Vagina (tissue), 2 donors: ENCODE measurements around the gene MCM5. TPM values are rescaled to one million over a fixed set of nuclear protein-coding genes. Genes with fewer than 3 reads are reported as not detected.

Experiments
- DNase-seq, 2 donors: peaks; one replicate each; pipeline ENCODE4 v3.0.0-alpha.2; 2017; ENCODE audit errors: extremely low spot score in 2 of 2
- H3K27ac ChIP-seq: fragments of 200-600 bp; sonication (generic); one replicate; pipeline ENCODE4 v1.5.1; 2019
- H3K27me3 ChIP-seq: fragments of 200-600 bp; sonication (generic); one replicate; pipeline ENCODE4 v1.5.1; 2019
- H3K36me3 ChIP-seq, 2 donors: fragments of 200-600 bp; sonication (generic); one replicate each; pipeline ENCODE4 v1.5.1; 2017 to 2019
- H3K4me1 ChIP-seq: fragments of 200-600 bp; sonication (generic); one replicate; pipeline ENCODE4 v1.5.1; 2019
- H3K4me3 ChIP-seq, 2 donors: fragments of 200-600 bp; sonication (generic); 1 replicate in 1 of 2; 2 replicates in 1 of 2; pipeline ENCODE4 v1.5.1; 2016 to 2019
- H3K9me3 ChIP-seq: fragments of 200-600 bp; sonication (generic); one replicate; pipeline ENCODE4 v1.5.1; 2019
- POLR2A ChIP-seq, 2 donors: fragments of 450-650 bp; IDR thresholded peaks; one replicate each; pipeline ENCODE4 v1.6.1; 2017; ENCODE audit warnings: antibody characterized with exemption in 2 of 2, mild to moderate bottlenecking in 2 of 2, moderate library complexity in 2 of 2
- POLR2AphosphoS5 ChIP-seq, 2 donors: sonication (generic); formaldehyde crosslinking; IDR thresholded peaks; one replicate each; pipeline ENCODE4 v1.9.0; 2017; ENCODE audit warnings: antibody characterized with exemption in 2 of 2, mild to moderate bottlenecking in 2 of 2, low read depth in 1 of 2; ENCODE audit not compliant: insufficient read depth in 1 of 2
- intact Hi-C: fragments of 100-400 bp; cut with DNase I; formaldehyde crosslinking; loops from one replicate; pipeline ENCODE4 v1.15.1; 2023
- total RNA-seq: library from RNA; depleted of rRNA; stranded (reverse); fragments of >200 nt; gene quantifications from one replicate; pipeline ENCODE4 v1.2.3, GENCODE V29; 2016
- TF ChIP-seq, protein P1 (sequence below), 3 experiments: fragments of 450-650 bp in 2 of 3; fragments of 200-600 bp in 1 of 3; sonication (generic) in 1 of 3; IDR thresholded peaks; one replicate each; pipeline ENCODE4 v1.5.1; 2017 to 2019; ENCODE audit warnings: antibody characterized with exemption in 3 of 3, mild to moderate bottlenecking in 2 of 3, moderate library complexity in 2 of 3

The MCM5 gene
- total RNA-seq, 1 donor from 2014 or later: 17.9 TPM

DNA sequence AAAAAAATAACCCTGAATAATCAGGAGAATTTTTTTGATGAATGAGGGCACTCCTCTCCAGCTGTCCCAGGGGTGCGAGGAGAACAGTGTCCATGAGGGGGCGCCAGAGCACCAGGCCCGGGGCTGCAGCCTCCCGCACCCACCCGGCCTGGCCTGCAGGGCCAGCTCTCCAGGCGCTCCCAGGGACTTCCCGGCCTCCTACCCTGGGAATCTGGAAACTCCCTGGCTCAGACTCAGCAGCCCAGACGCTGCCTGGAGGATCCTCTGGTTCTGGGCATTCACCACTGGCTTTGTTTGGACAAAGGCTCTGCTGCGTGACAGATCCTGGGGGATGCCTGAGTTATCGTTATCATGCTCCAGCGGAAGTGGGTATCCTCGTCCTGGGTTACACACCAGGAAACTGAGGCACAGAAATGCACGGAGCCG is 31.0 kb downstream of the MCM5 start:
- intact Hi-C loops: loop anchor here (2.0 kb wide), 1 partner anchor 152 kb away; no protein-coding TSS in a partner anchor
- no peak for DNase-seq
- H3K27ac ChIP-seq: peak overlapping the region; percentile 18
- no peaks in the 10 kb centered on the region for H3K27me3 ChIP-seq
- peaks cover 0 to 8% of the 10 kb centered on the region in 2 donors for H3K36me3 ChIP-seq
- no peak overlapping the region for H3K4me3 ChIP-seq
- no peaks in the 10 kb centered on the region for H3K9me3 ChIP-seq
- peaks cover 10% of the 10 kb centered on the region for H3K4me1 ChIP-seq
- TF ChIP-seq, protein P1, sequence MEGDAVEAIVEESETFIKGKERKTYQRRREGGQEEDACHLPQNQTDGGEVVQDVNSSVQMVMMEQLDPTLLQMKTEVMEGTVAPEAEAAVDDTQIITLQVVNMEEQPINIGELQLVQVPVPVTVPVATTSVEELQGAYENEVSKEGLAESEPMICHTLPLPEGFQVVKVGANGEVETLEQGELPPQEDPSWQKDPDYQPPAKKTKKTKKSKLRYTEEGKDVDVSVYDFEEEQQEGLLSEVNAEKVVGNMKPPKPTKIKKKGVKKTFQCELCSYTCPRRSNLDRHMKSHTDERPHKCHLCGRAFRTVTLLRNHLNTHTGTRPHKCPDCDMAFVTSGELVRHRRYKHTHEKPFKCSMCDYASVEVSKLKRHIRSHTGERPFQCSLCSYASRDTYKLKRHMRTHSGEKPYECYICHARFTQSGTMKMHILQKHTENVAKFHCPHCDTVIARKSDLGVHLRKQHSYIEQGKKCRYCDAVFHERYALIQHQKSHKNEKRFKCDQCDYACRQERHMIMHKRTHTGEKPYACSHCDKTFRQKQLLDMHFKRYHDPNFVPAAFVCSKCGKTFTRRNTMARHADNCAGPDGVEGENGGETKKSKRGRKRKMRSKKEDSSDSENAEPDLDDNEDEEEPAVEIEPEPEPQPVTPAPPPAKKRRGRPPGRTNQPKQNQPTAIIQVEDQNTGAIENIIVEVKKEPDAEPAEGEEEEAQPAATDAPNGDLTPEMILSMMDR (IDR thresholded peaks at IDR 0.05): peak; percentile 85 to 99 (median 97)
- TF ChIP-seq POLR2A (IDR thresholded peaks at IDR 0.05) (no peak), POLR2AphosphoS5 (IDR thresholded peaks at IDR 0.05; ENCODE audit: insufficient read depth in 1 of 2, low read depth in 1 of 2) (peak; percentile 79)

DNA sequence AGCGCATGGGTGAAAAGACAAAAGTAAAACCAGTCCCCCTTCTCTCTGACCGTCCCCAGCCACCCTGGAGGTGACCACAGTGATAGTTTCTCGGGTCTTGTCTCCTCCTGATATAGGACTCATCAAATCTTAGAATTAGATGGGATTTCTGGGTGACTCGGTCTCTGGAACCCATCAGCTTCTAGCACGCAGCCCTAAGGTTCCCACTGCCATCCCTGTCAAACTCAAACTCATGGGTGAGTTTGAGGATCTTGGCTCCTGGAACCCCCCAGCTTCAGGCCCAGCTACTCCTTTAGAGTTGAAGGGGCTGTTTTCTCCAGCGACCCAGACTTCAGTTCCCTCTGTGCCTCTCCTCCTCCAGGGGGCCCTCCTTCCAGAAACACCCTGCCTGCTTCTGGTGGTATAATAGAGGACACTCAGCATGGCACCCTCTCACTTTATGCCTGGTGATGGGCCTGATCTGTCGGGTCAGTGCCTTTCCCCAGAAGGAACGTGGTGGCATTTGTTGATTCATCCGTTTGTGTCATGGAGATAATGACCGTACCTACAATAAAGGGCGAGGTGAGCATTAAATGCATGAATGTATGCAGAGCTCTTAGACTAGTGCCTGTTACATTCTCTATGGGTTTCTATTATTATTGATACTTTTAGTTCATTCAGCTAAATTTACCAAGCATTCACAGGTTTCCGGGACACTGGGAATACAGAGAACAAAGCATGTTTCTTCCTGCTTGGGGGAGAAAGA is 31.7 kb downstream of the MCM5 start:
- Histone ChIP-seq H3K4me1 (peaks cover 10% of the 10 kb centered on the region), H3K9me3 (no peaks in the 10 kb centered on the region), H3K27me3 (no peaks in the 10 kb centered on the region), H3K4me3 (no peak overlapping the region), H3K27ac (peak overlapping the region; percentile 18), H3K36me3 (peaks cover 0 to 8% of the 10 kb centered on the region in 2 donors)
- TF ChIP-seq, protein P1 (IDR thresholded peaks at IDR 0.05): no peak
- TF ChIP-seq POLR2A (IDR thresholded peaks at IDR 0.05): no peak
- no peak for TF ChIP-seq POLR2AphosphoS5 (IDR thresholded peaks at IDR 0.05; ENCODE audit: insufficient read depth in 1 of 2, low read depth in 1 of 2)
- no peak for DNase-seq
- intact Hi-C loops: loop anchor here (2.0 kb wide), 1 partner anchor 151 kb away; no protein-coding TSS in a partner anchor

DNA sequence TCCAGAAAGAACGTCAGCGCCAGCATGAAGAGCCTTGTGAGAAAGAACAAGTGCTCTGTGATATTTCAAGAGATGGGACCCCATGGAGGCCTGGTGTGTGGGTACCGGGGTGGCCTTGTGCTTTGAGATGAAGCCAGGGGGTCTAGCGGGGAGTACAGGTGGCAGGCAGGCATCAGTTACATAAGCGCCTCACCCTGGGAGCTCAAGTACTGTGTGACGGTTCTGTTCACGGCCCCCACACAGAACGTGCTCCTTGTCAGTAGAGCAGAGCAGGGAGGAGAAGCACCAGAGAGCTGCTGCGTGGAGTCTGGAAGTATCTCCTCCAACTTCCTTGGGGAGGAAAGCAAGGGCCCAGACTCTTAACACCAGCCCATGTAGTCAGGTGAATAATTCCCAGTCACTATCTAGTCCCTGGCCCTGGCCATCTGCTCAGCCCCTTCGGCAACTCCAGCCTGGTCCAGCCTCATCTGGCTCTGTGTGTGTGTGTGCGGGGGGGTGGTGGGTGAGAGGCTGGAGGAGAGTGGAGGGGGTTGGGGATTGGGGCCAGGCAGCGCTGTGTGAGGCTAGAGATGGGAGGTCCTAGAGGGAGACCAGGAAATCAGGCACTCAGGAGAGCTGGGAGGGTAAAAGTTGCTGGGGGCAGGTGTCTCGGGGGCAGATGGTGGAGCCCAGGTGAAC is 32.4 kb downstream of the MCM5 start:
- Histone ChIP-seq H3K9me3 (no peaks in the 10 kb centered on the region), H3K27ac (no peak overlapping the region), H3K4me3 (no peak overlapping the region), H3K4me1 (peaks cover 10% of the 10 kb centered on the region), H3K36me3 (peaks cover 0 to 8% of the 10 kb centered on the region in 2 donors), H3K27me3 (no peaks in the 10 kb centered on the region)
- TF ChIP-seq POLR2AphosphoS5 (IDR thresholded peaks at IDR 0.05; ENCODE audit: insufficient read depth in 1 of 2, low read depth in 1 of 2) (no peak), POLR2A (IDR thresholded peaks at IDR 0.05) (no peak)
- TF ChIP-seq, protein P1 (IDR thresholded peaks at IDR 0.05): no peak
- no peak for DNase-seq
- intact Hi-C loops: no loop called here

DNA sequence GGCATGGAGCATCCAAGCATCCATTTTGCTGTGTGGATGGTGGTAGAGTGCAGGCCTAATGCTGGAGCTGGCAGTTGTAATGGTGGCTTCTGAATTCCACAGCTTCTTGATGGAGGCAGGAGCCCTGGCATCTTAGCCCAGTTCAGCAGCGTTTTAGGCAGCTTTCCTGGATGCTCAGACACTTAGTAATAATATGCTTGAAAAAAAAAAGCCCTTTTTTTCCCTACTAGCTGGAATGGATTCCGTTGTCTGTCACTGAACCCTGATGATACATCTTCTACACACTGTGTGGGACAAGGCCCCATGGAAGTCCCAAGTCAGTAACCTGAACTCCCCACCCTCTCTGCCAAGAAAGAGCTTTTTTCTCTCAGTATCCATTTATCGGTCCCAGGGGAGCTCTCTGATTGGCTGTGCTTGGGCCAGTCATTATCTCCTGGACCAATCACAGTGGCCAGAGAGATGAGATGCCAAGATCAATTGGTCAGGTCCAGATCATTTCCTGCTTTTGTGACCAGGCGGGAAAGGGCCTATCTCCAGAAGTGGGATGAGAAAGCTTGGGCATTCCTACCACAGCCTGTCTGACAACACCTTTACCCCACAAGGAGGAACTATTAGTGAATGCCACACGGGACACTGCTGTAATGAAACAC is 34.2 kb downstream of the MCM5 start:
- H3K27me3 ChIP-seq: no peaks in the 10 kb centered on the region
- TF ChIP-seq POLR2A (IDR thresholded peaks at IDR 0.05) (no peak), POLR2AphosphoS5 (IDR thresholded peaks at IDR 0.05; ENCODE audit: insufficient read depth in 1 of 2, low read depth in 1 of 2) (no peak)
- TF ChIP-seq, protein P1 (IDR thresholded peaks at IDR 0.05): no peak
- peaks cover 10% of the 10 kb centered on the region for H3K4me1 ChIP-seq
- peaks cover 0 to 8% of the 10 kb centered on the region in 2 donors for H3K36me3 ChIP-seq
- no peak for DNase-seq
- H3K4me3 ChIP-seq: no peak overlapping the region
- H3K27ac ChIP-seq: no peak overlapping the region
- H3K9me3 ChIP-seq: no peaks in the 10 kb centered on the region
- intact Hi-C loops: no loop called here
